ENCODE data around the gene MYT1. TPM values are rescaled to one million over a fixed set of nuclear protein-coding genes. Genes with fewer than 3 reads are reported as not detected.

The MYT1 gene
- total RNA-seq, 4 donors from 2014 or later: not detected

DNA sequence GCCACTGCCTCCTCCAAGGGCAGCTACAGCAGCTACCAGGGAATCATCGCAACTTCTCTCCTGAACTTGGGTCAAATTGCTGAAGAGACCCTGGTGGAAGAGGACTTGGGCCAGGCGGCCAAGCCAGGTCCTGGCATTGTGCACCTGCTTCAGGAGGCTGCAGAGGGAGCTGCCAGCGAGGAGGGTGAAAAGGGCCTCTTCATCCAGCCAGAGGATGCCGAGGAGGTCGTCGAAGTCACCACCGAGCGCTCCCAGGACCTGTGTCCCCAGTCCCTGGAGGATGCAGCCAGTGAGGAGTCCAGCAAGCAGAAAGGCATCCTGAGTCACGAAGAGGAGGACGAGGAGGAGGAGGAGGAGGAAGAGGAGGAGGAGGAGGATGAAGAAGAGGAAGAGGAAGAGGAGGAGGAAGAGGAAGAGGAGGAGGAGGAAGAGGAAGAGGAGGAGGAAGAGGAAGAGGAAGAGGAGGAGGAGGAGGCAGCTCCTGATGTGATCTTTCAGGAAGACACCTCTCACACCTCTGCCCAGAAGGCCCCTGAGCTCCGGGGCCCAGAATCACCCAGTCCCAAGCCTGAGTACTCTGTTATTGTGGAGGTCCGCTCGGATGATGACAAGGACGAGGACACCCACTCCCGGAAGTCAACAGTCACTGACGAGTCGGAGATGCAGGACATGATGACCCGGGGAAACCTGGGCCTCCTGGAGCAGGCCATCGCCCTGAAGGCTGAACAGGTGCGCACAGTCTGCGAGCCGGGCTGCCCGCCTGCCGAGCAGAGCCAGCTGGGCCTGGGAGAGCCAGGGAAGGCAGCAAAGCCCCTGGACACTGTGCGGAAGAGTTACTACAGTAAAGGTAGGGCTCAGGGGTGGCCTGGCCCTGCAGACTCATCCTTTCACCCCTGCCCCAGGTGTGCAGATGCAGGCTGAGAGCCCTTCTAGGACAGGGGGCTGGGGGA, 43.7 kb downstream of the MYT1 start:
- H3K4me1 ChIP-seq: peaks cover 0 to 9% (median 0%) of the 10 kb centered on the region in 4 donors
- TF ChIP-seq EP300 (IDR thresholded peaks at IDR 0.05) (no peak), POLR2A (IDR thresholded peaks at IDR 0.05) (no peak)
- TF ChIP-seq, protein P1, sequence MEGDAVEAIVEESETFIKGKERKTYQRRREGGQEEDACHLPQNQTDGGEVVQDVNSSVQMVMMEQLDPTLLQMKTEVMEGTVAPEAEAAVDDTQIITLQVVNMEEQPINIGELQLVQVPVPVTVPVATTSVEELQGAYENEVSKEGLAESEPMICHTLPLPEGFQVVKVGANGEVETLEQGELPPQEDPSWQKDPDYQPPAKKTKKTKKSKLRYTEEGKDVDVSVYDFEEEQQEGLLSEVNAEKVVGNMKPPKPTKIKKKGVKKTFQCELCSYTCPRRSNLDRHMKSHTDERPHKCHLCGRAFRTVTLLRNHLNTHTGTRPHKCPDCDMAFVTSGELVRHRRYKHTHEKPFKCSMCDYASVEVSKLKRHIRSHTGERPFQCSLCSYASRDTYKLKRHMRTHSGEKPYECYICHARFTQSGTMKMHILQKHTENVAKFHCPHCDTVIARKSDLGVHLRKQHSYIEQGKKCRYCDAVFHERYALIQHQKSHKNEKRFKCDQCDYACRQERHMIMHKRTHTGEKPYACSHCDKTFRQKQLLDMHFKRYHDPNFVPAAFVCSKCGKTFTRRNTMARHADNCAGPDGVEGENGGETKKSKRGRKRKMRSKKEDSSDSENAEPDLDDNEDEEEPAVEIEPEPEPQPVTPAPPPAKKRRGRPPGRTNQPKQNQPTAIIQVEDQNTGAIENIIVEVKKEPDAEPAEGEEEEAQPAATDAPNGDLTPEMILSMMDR (IDR thresholded peaks at IDR 0.05): no peak
- H3K9me3 ChIP-seq: no peaks in the 10 kb centered on the region
- no peak overlapping the region for H3K27ac ChIP-seq
- no peak overlapping the region for H3K4me3 ChIP-seq
- no peak for DNase-seq (ENCODE audit: low spot score in 2 of 2)
- no peaks in the 10 kb centered on the region for H3K27me3 ChIP-seq
- H3K36me3 ChIP-seq: no peaks in the 10 kb centered on the region
- 89 to 92% methylated on average over 25 of the region's 25 CpGs for WGBS, 2 donors

DNA sequence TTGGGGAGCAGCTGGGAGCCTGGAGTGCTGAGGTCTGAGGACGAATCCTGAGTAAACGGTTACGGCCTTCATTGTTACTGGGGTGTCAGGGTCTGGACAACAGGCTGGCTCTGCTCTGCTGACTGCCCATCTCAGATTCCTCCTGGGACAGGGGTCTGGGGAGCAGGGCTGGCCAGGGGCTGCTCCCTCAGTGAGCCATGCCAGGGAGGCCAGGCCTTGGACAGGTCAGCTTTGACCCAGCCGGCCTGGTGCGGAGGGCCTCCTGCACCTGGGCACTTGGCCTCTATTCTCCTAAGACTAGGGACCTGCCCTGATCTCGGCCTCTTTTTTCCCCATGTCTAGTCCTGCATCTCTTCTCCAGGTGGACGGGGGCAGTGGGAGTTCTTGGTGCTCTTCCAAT, 44.9 kb downstream of the MYT1 start:
- H3K36me3 ChIP-seq: no peaks in the 10 kb centered on the region
- no peaks in the 10 kb centered on the region for H3K27me3 ChIP-seq
- TF ChIP-seq, protein P1 (IDR thresholded peaks at IDR 0.05): no peak
- no peak for TF ChIP-seq POLR2A (IDR thresholded peaks at IDR 0.05)
- no peak for TF ChIP-seq EP300 (IDR thresholded peaks at IDR 0.05)
- peaks cover 0 to 17% (median 0%) of the 10 kb centered on the region in 4 donors for H3K4me1 ChIP-seq
- no peak overlapping the region for H3K4me3 ChIP-seq
- no peak overlapping the region for H3K27ac ChIP-seq
- no peak for DNase-seq (ENCODE audit: low spot score in 2 of 2)
- 77 to 90% methylated on average over 7 of the region's 7 CpGs for WGBS, 2 donors
- no peaks in the 10 kb centered on the region for H3K9me3 ChIP-seq

DNA sequence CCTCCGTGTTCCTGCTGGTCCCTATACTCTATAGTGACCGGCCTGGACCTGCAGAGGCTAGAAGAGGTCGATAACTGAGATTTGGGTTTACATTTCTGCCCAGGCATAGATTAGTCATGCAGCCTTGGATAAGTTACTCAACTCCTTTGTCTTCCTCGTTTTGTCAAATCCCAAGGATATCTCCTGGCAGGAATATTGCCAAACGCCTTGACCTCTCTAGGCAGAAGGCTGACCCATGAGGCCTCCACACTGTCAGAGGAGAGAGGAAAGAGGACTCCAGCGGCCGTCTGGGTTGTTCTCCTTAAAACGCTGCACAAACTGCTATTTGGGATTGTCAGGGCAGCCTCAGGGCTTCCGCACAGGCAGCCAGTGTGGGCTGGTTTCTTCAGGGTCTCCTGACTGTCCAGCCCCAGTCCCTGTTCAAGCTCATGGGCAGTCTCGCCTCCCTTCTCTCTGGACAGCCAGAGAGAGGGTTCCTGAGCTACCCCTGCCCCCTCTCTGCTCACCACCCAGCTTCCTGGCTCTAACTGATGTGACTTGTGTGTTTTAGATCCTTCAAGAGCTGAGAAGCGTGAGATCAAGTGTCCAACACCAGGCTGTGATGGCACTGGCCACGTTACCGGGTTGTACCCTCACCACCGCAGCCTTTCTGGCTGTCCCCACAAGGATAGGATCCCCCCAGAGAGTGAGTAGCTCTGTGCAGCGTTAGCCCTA, 46.6 kb downstream of the MYT1 start:
- no peak overlapping the region for H3K4me3 ChIP-seq
- 58 to 80% methylated on average over 11 to 15 of the region's 15 CpGs for WGBS, 2 donors
- TF ChIP-seq, protein P1 (IDR thresholded peaks at IDR 0.05): no peak
- no peak for TF ChIP-seq EP300 (IDR thresholded peaks at IDR 0.05)
- peaks cover 0 to 13% (median 0%) of the 10 kb centered on the region in 4 donors for H3K4me1 ChIP-seq
- no peaks in the 10 kb centered on the region for H3K27me3 ChIP-seq
- H3K9me3 ChIP-seq: no peaks in the 10 kb centered on the region
- H3K36me3 ChIP-seq: no peaks in the 10 kb centered on the region
- H3K27ac ChIP-seq: no peak overlapping the region
- DNase-seq (ENCODE audit: low spot score in 2 of 2): no peak

DNA sequence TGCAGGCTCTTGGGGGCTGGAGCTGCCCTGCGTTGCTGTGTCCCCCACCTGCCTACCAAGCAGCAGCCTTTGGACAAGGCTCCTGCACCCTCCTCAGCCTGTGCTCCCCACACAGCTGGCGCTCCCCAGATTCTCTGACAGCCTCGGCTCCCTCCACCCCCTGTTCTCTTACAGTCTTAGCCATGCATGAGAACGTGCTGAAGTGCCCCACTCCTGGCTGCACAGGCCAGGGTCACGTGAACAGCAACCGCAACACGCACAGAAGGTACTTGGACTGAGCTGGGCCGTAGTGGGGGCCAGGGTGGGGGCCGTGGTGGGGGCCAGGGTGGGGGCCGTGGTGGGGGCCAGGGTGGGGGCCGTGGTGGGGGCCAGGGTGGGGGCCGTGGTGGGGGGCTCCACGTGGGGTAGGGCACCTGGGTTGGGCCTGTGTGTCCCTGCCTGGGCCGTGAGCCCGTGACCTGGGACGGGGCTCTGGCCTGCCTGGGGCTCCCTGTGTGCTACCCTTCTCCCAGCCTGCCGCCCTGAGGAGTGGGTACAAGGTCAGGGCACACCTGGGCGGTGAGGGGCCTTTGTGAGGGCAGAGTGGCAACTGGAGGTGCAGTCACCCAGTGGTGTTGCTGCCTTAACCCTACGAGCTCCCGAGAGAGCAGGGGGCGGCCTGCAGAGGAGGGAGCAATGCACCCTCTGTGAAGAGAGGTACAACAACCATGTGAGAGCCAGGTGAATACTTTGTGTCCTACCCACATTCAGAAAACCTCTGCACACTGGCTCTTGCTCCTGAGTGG, 47.8 kb downstream of the MYT1 start:
- Histone ChIP-seq H3K9me3 (no peaks in the 10 kb centered on the region), H3K4me1 (peaks cover 0 to 13% (median 0%) of the 10 kb centered on the region in 4 donors), H3K4me3 (no peak overlapping the region), H3K27me3 (no peaks in the 10 kb centered on the region), H3K27ac (no peak overlapping the region), H3K36me3 (no peaks in the 10 kb centered on the region)
- TF ChIP-seq, protein P1 (IDR thresholded peaks at IDR 0.05): no peak
- TF ChIP-seq POLR2A (IDR thresholded peaks at IDR 0.05): no peak
- TF ChIP-seq EP300 (IDR thresholded peaks at IDR 0.05): no peak
- WGBS, 2 donors: 71 to 76% methylated on average over 12 to 13 of the region's 21 CpGs
- no peak for DNase-seq (ENCODE audit: low spot score in 2 of 2)

Data from tibial nerve (tissue), 4 donors.